HepG2 (cell line): ENCODE measurements around the gene DMRTB1. TPM values are rescaled to one million over a fixed set of nuclear protein-coding genes. Genes with fewer than 3 reads are reported as not detected.

Experiments used
- ATAC-seq: fragments of 200-7000 bp; cut with Tn5 transposase; 3 replicates; pipeline ENCODE4 v1.9.1; 2020; ENCODE audit warnings: mild to moderate bottlenecking, moderate library complexity
- BruUV-seq: library from RNA; stranded (reverse); fragments of 400-500 nt; replicated peaks from 2 replicates; lab custom pipeline; 2021; lab: Mats Ljungman, UMichigan
- CTCF ChIA-PET: fragments of 300-600 bp; formaldehyde crosslinking; extraction: SDS; loops from one replicate; lab custom pipeline; 2021; ENCODE audit warnings: low total read pairs, inconsistent platforms, low intra/inter-chr PET ratio; lab: Yijun Ruan, JAX
- POLR2A ChIA-PET: fragments of 350-600 bp; sonication (Branson Sonifier 250); formaldehyde crosslinking; loops from one replicate; lab custom pipeline; 2020; ENCODE audit warnings: antibody characterized with exemption, inconsistent platforms; lab: Yijun Ruan, JAX
- DNase-seq: peaks from one replicate; pipeline ENCODE4 v3.0.0-alpha.2; 2015; ENCODE audit warnings: low spot score
- FAIRE-seq: peaks from 3 replicates; lab custom pipeline; 2011; peaks lifted over from hg19 to GRCh38; lab: Jason Lieb, UNC
- H2AFZ ChIP-seq: one replicate; pipeline ENCODE4 v1.6.1; 2011; ENCODE audit warnings: low read length, inconsistent platforms
- H3K27ac ChIP-seq: fragments of 300-600 bp; 3 replicates; pipeline ENCODE4 v1.8.0; 2011; ENCODE audit warnings: mixed run types, mild to moderate bottlenecking, mixed read lengths, low read length, inconsistent platforms; ENCODE audit not compliant: insufficient read depth; ENCODE audit errors: extremely low read length
- H3K27me3 ChIP-seq, 2 experiments: fragments of 200-600 bp in 1 of 2; 2 replicates in 1 of 2; 3 replicates in 1 of 2; pipeline versions ENCODE4 v1.6.0 to v1.8.0; 2011; ENCODE audit warnings: low read length in 2 of 2, mild to moderate bottlenecking in 2 of 2, moderate library complexity in 2 of 2, inconsistent platforms in 1 of 2; ENCODE audit not compliant: insufficient read depth in 2 of 2, control insufficient read depth in 1 of 2
- H3K36me3 ChIP-seq, 2 experiments: fragments of 200-600 bp in 1 of 2; replicated peaks in 1 of 2; 2 replicates in 1 of 2; 3 replicates in 1 of 2; pipeline versions ENCODE4 v1.5.1 to v1.8.0; 2011; ENCODE audit warnings: low read length in 2 of 2, inconsistent platforms in 1 of 2; ENCODE audit not compliant: insufficient read depth in 2 of 2, control insufficient read depth in 1 of 2
- H3K4me1 ChIP-seq: 2 replicates; pipeline ENCODE4 v1.5.1; 2012; ENCODE audit warnings: low read length, inconsistent platforms; ENCODE audit not compliant: insufficient read depth
- H3K4me2 ChIP-seq: 2 replicates; pipeline ENCODE4 v1.6.0; 2011; ENCODE audit warnings: low read depth, low read length, inconsistent platforms
- H3K4me3 ChIP-seq, 3 experiments: fragments of 200-600 bp in 1 of 3; sonication (generic), shearing (Covaris generic) in 1 of 3; replicated peaks in 1 of 3; 2 replicates each; pipeline ENCODE4 v1.5.1; 2011 to 2016; ENCODE audit warnings: low read length in 3 of 3, inconsistent platforms in 2 of 3, low read depth in 2 of 3, mild to moderate bottlenecking in 2 of 3, control low read depth in 1 of 3, mixed read lengths in 1 of 3; ENCODE audit not compliant: insufficient read depth in 1 of 3
- H3K79me2 ChIP-seq: one replicate; pipeline ENCODE4 v1.6.1; 2011; ENCODE audit warnings: low read length, inconsistent platforms; ENCODE audit not compliant: insufficient read depth
- H3K9ac ChIP-seq: 2 replicates; pipeline ENCODE4 v1.6.0; 2011; ENCODE audit warnings: mild to moderate bottlenecking, low read depth, low read length, inconsistent platforms; ENCODE audit not compliant: insufficient read depth
- H3K9me3 ChIP-seq: 2 replicates; pipeline ENCODE4 v1.5.1; 2012; ENCODE audit warnings: mild to moderate bottlenecking, low read length
- H4K20me1 ChIP-seq: 2 replicates; pipeline ENCODE4 v1.6.0; 2011; ENCODE audit warnings: inconsistent platforms, mild to moderate bottlenecking, low read length, moderate library complexity; ENCODE audit not compliant: insufficient read depth
- ARNTL ChIP-seq: sonication (generic); formaldehyde crosslinking; IDR thresholded peaks from 2 replicates; pipeline ENCODE4 v1.4.0; 2020; ENCODE audit warnings: mild to moderate bottlenecking, missing genetic modification reagents
- CBFB ChIP-seq: sonication (generic); formaldehyde crosslinking; IDR thresholded peaks from 2 replicates; pipeline ENCODE4 v1.4.0; 2020; ENCODE audit warnings: missing genetic modification reagents
- HDAC2 ChIP-seq: sonication (generic); formaldehyde crosslinking; IDR thresholded peaks from 2 replicates; pipeline ENCODE4 v1.4.0; 2020; ENCODE audit warnings: missing genetic modification reagents
- KAT7 ChIP-seq: IDR thresholded peaks from 2 replicates; pipeline ENCODE4 v1.6.1; 2018; ENCODE audit warnings: borderline replicate concordance, missing compliant biosample characterization
- KDM1A ChIP-seq: IDR thresholded peaks from 2 replicates; pipeline ENCODE4 v1.6.1; 2016; ENCODE audit warnings: missing compliant biosample characterization
- MTF1 ChIP-seq: sonication (generic); formaldehyde crosslinking; IDR thresholded peaks from 2 replicates; pipeline ENCODE4 v1.5.0; 2020; ENCODE audit warnings: missing genetic modification reagents
- PCBP1 ChIP-seq: fragments of 200-400 bp; formaldehyde crosslinking; IDR thresholded peaks from 2 replicates; pipeline ENCODE4 v1.6.1; 2017; ENCODE audit warnings: mild to moderate bottlenecking, low read depth, low read length, borderline replicate concordance
- RAD21 ChIP-seq: fragments of 450-650 bp; formaldehyde crosslinking; IDR thresholded peaks from 2 replicates; pipeline ENCODE4 v1.5.0; 2020; ENCODE audit warnings: mild to moderate bottlenecking
- RELA ChIP-seq: sonication (generic); formaldehyde crosslinking; IDR thresholded peaks from 2 replicates; pipeline ENCODE4 v1.4.0; 2020; ENCODE audit warnings: missing genetic modification reagents
- ZNF556 ChIP-seq: sonication (generic); formaldehyde crosslinking; IDR thresholded peaks from 2 replicates; pipeline ENCODE4 v1.4.0; 2020; ENCODE audit warnings: mild to moderate bottlenecking, missing genetic modification reagents, borderline replicate concordance
- ZNF557 ChIP-seq: sonication (generic); formaldehyde crosslinking; IDR thresholded peaks from 2 replicates; pipeline ENCODE4 v1.4.0; 2020; ENCODE audit warnings: missing genetic modification reagents
- WGBS: methylation state at CpG from one replicate; pipeline ENCODE4 v1.1.6; 2017; ENCODE audit warnings: low lambda C conversion rate; 5-methylcytosine and 5-hydroxymethylcytosine counted together
- in situ Hi-C: cut with HindIII; loops from 2 replicates; pipeline ENCODE4 v1.10.0; 2017; ENCODE audit warnings: low pct_unique_long_range_greater_than_20kb; ENCODE audit not compliant: extremely low pct_ligation_motif_present
- intact Hi-C: fragments of 100-400 bp; cut with micrococcal nuclease; formaldehyde crosslinking; loops from one replicate; pipeline ENCODE4 v1.10.0; 2022; ENCODE audit not compliant: unreplicated experiment
- polyA plus RNA-seq, 8 experiments: library from polyadenylated mRNA; depleted of rRNA in 3 of 8; stranded (reverse) in 7 of 8; unstranded in 1 of 8; fragments of >200 nt; fragmentation: Illumina TruSeq in 4 of 8; extraction: Trizol in 4 of 8; gene quantifications; 2 replicates each; pipeline versions ENCODE4 v1.2.1 to v1.2.3, GENCODE V29; 2011 to 2016; ENCODE audit warnings: low read depth in 4 of 8, missing spikeins in 1 of 8, mixed read lengths in 1 of 8; ENCODE audit not compliant: insufficient read depth in 1 of 8
- total RNA-seq, 5 experiments: library from RNA; depleted of rRNA; stranded (reverse); fragments of >200 nt; fragmentation: Illumina TruSeq; extraction: Trizol; gene quantifications; 2 replicates each; pipeline ENCODE4 v1.2.3, GENCODE V29; 2016; ENCODE audit warnings: low read depth in 1 of 5
- TF ChIP-seq, protein P1 (sequence below): sonication (generic); formaldehyde crosslinking; IDR thresholded peaks from 2 replicates; pipeline ENCODE4 v1.8.0; 2022; ENCODE audit warnings: missing genetic modification reagents, low read depth, mild to moderate bottlenecking, borderline replicate concordance
- TF ChIP-seq, protein P2 (sequence below): sonication (generic); formaldehyde crosslinking; IDR thresholded peaks from 2 replicates; pipeline ENCODE4 v1.8.1; 2023; ENCODE audit warnings: mild to moderate bottlenecking, missing genetic modification reagents

The DMRTB1 gene
- total and polyA plus RNA-seq, 2 of the 13 experiments (the other 11 are each of a cell fraction or from before 2014, with no cell fraction given) = not detected

DNA sequence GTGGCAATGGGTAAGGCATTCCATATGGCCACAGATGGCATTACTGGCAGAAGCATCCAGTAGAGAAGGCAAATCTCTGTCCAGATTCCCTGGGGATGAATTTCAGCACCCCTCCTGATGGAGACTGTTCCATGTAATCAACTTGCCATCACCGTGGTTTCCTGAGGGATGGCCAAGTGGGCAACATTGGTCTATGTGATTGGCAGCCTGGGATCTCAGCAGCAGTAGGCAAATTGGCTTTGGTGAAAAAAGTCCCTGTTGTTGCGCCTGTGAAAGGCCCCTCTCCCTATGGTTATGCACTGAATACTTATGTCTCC is 19.3 kb downstream of the DMRTB1 start:
- Histone ChIP-seq H3K4me2 (no peak overlapping the region), H2AFZ (no peak overlapping the region), H3K4me1 (no peaks in the 10 kb centered on the region), H3K4me3 (no peak overlapping the region), H4K20me1 (no peaks in the 10 kb centered on the region), H3K27ac (no peak overlapping the region), H3K79me2 (no peaks in the 10 kb centered on the region), H3K27me3 (peaks cover 0 to 55% of the 10 kb centered on the region in 2 experiments; a peak in 4 of 5 replicates), H3K9me3 (no peaks in the 10 kb centered on the region), H3K9ac (no peak overlapping the region), H3K36me3 (no peaks in the 10 kb centered on the region)
- DNase-seq = no peak
- in situ Hi-C loops (no loop called here), intact Hi-C loops (no loop called here)
- FAIRE-seq = no peak
- POLR2A ChIA-PET = no interaction called here
- CTCF ChIA-PET = no interaction called here
- no TSS peak for BruUV-seq
- no peak for ATAC-seq
- TF ChIP-seq ARNTL (CRISPR knock-in tag) (no peak), KAT7 (no peak)
- TF ChIP-seq, protein P1, sequence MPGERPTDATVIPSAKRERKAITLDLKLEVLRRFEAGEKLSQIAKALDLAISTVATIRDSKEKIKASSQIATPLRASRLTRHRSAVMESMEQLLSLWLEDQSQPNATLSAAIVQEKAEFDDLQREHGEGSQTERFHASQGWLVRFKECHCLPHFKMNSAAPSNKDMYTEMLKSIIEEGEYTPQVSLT (CRISPR knock-in tag) = no peak
- 0% methylated on average over 1 of the region's 2 CpGs for whole genome bisulfite sequencing

DNA sequence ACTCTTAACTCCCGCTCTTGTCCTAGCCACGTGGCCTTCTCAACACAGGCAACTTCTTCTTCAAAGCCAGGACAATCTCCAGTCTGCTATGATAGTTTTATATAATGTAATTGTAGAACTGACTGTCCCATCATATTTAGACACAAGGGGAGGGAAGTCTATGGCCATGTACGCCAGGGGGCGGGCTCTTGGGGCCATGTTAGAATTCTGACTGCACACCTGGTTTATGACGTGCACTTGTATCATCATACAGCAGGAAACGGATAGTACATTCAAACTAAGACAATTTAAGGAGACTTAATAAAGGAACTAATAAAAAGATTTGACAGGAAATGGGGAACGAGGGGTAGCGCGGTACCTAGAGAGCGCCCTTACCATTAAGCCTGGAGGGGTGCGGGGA is 21.5 kb downstream of the DMRTB1 start:
- Histone ChIP-seq H4K20me1 (no peaks in the 10 kb centered on the region), H3K9ac (no peak overlapping the region), H3K27ac (no peak overlapping the region), H3K9me3 (no peaks in the 10 kb centered on the region), H3K36me3 (no peaks in the 10 kb centered on the region), H3K79me2 (no peaks in the 10 kb centered on the region), H3K4me2 (no peak overlapping the region), H3K4me1 (no peaks in the 10 kb centered on the region), H2AFZ (no peak overlapping the region), H3K27me3 (peaks cover 1 to 64% of the 10 kb centered on the region in 2 experiments; a peak in 4 of 5 replicates), H3K4me3 (no peak overlapping the region)
- DNase-seq = no peak
- in situ Hi-C loops (no loop called here), intact Hi-C loops (no loop called here)
- WGBS = 36% methylated on average over 11 of the region's 11 CpGs
- POLR2A ChIA-PET = no interaction called here
- TF ChIP-seq PCBP1 = no peak
- TF ChIP-seq CBFB (CRISPR knock-in tag) = no peak
- TF ChIP-seq, protein P2, sequence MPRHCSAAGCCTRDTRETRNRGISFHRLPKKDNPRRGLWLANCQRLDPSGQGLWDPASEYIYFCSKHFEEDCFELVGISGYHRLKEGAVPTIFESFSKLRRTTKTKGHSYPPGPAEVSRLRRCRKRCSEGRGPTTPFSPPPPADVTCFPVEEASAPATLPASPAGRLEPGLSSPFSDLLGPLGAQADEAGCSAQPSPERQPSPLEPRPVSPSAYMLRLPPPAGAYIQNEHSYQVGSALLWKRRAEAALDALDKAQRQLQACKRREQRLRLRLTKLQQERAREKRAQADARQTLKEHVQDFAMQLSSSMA (CRISPR knock-in tag) = no peak
- no peak for TF ChIP-seq ZNF557 (CRISPR knock-in tag)
- no peak for TF ChIP-seq ZNF556 (CRISPR knock-in tag)
- TF ChIP-seq MTF1 = no peak
- TF ChIP-seq KDM1A (CRISPR knock-in tag) = no peak
- TF ChIP-seq HDAC2 (CRISPR knock-in tag) = no peak
- TF ChIP-seq RELA (CRISPR knock-in tag) = no peak
- no peak for TF ChIP-seq RAD21 (CRISPR knock-in tag)
- FAIRE-seq = no peak
- CTCF ChIA-PET = no interaction called here
- BruUV-seq = no TSS peak
- ATAC-seq = no peak
